RWPE1 (cell line): ENCODE measurements around the gene TMEM247.

Experiments used
- CTCF ChIA-PET: fragments of 350-600 bp; sonication (Branson Sonifier 250); formaldehyde crosslinking; extraction: SDS; loops from one replicate; lab custom pipeline; 2021; lab: Yijun Ruan, JAX
- POLR2A ChIA-PET: fragments of 400-600 bp; formaldehyde crosslinking; extraction: SDS; loops from one replicate; lab custom pipeline; 2020; ENCODE audit warnings: antibody characterized with exemption; ENCODE audit not compliant: low non-redundant PET; lab: Yijun Ruan, JAX
- DNase-seq: peaks from one replicate; pipeline ENCODE4 v3.0.0; 2012; ENCODE audit warnings: low spot score
- H3K27ac ChIP-seq: fragments of 450-650 bp; 2 replicates; pipeline ENCODE4 v1.5.1; 2017
- TF ChIP-seq, protein P1 (sequence below): fragments of 450-650 bp; conservative IDR thresholded peaks from 2 replicates; pipeline ENCODE4 v1.5.1; 2017; ENCODE audit warnings: low read depth, mild to moderate bottlenecking

TMEM247 gene

DNA sequence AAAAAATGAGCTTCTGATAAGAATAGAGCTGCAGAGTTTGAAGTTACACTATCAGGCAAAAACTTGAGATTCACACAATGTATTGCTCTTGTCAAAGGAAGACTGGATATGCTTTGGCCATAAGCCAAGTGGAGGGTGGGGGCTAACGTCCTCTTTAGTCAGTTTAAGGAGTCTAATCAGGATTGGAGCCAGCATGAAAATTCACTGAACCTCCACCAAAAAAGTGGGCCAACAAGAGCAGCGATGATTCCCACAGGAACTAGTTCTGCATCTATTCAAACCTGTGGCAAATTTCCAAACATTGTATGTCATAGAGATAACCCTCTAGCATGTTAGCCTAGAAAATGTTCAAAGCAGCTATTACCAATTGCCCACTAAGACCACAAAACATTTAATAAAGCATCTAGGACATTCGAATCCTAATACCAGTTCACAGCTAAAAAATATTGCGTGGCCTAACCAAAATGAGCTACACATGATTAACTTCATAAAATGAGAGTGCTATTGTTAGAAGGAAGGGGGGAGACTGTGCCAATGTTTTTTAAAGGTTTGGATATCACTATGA is 43.5 kb upstream of the TMEM247 start:
- ChIA-PET CTCF (interaction anchor here (0.6 kb wide), 1 partner anchor 157 kb away, joined by 3 read pairs; no protein-coding TSS in a partner anchor), POLR2A (no interaction called here)
- TF ChIP-seq, protein P1, sequence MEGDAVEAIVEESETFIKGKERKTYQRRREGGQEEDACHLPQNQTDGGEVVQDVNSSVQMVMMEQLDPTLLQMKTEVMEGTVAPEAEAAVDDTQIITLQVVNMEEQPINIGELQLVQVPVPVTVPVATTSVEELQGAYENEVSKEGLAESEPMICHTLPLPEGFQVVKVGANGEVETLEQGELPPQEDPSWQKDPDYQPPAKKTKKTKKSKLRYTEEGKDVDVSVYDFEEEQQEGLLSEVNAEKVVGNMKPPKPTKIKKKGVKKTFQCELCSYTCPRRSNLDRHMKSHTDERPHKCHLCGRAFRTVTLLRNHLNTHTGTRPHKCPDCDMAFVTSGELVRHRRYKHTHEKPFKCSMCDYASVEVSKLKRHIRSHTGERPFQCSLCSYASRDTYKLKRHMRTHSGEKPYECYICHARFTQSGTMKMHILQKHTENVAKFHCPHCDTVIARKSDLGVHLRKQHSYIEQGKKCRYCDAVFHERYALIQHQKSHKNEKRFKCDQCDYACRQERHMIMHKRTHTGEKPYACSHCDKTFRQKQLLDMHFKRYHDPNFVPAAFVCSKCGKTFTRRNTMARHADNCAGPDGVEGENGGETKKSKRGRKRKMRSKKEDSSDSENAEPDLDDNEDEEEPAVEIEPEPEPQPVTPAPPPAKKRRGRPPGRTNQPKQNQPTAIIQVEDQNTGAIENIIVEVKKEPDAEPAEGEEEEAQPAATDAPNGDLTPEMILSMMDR, result no peak
- H3K27ac ChIP-seq, result no peak overlapping the region
- DNase-seq, result no peak

DNA sequence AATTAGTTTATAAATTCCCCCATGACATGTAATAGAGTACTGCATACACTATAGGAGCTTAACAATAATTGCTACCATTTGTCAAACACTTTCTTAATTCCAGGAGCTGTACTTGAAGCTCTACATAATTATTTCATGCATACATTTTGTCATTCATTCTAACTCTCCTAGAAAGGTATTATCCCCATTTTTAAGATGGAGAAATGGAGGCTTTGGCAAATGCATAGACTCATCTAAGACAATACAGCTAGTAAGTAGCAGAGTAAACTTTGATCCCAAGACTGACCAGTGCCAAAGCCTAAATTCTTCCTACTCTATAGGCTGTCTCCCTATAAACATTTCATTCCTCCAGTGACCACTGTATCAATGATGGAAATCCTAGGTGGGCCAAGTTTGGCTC is 42.6 kb upstream of the TMEM247 start:
- ChIA-PET POLR2A (no interaction called here), CTCF (interaction anchor here (0.6 kb wide), 1 partner anchor 473 kb away, joined by 4 read pairs; no protein-coding TSS in a partner anchor)
- TF ChIP-seq, protein P1, result no peak
- no peak for DNase-seq
- no peak overlapping the region for H3K27ac ChIP-seq

DNA sequence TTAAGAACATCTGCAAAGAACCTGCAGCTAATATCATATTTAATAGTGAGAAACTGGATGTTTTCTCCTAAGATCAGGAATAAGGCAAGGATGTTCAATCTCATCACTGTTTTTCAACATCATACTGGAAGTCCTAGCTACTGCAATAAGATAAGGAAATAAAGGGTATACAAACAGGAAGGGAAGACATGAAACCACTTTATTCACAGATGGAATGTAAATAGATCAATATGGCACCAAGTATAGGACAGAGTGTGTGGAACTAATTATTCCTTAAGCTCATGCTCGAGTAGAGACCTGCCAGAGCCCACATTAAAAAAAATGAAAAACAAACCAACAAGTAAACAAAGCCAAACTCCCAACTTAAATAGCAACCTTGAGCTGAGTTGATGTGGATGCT is 41.3 kb upstream of the TMEM247 start:
- CTCF ChIA-PET, result no interaction called here
- TF ChIP-seq, protein P1, result no peak
- no peak overlapping the region for H3K27ac ChIP-seq
- no peak for DNase-seq
- POLR2A ChIA-PET, result no interaction called here

DNA sequence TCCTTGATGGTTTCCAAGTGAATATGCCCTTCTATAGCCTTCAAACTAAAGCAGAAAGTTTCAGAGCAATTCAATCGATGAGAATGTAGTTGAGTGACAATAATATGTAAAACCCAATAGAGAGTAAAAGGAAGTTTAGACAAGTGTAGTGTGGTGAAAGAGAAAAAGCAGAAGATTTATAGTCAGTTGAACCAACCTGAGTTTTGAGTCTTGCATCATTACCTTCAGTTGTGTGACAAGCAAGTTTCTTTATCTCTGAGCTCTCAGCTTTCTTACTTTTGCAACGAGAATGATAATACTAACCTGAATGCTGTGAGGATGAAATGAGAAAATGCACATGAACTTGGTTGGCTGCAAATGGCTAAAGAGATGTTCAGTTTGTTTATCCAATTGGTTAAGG is 40.6 kb upstream of the TMEM247 start:
- TF ChIP-seq, protein P1, result no peak
- CTCF ChIA-PET, result no interaction called here
- POLR2A ChIA-PET, result no interaction called here

DNA sequence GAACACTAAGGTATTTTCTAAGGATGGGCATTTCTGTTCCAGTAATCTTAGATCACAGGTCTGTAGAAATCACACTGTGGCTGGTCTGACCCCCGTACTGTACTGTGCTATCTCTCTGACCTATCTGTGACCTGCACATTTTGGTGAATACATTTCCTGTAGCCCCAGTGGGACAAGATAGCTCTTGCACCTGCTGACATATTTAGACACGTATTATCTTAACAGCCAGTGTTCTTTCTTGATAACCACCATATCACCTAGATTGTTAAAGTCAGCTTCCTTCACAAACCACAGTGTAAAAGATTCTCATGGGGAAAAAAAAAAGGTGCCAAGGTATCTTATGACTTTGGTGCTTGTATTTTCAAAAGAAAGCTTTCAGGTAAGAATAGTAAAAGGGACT is 39.8 kb upstream of the TMEM247 start:
- no peak for DNase-seq
- TF ChIP-seq, protein P1, result no peak
- CTCF ChIA-PET, result interaction anchor here (0.5 to 0.7 kb wide), 2 partner anchors 21 to 54 kb away, joined by 3 to 6 read pairs; no protein-coding TSS in a partner anchor
- no peak overlapping the region for H3K27ac ChIP-seq
- POLR2A ChIA-PET, result interaction anchor here (0.5 kb wide), 1 partner anchor 30 kb away, joined by 3 read pairs; no protein-coding TSS in a partner anchor

More for the DNA sequence above, 40.6 kb upstream of the TMEM247 start:
- DNase-seq, result no peak
- no peak overlapping the region for H3K27ac ChIP-seq

DNA sequence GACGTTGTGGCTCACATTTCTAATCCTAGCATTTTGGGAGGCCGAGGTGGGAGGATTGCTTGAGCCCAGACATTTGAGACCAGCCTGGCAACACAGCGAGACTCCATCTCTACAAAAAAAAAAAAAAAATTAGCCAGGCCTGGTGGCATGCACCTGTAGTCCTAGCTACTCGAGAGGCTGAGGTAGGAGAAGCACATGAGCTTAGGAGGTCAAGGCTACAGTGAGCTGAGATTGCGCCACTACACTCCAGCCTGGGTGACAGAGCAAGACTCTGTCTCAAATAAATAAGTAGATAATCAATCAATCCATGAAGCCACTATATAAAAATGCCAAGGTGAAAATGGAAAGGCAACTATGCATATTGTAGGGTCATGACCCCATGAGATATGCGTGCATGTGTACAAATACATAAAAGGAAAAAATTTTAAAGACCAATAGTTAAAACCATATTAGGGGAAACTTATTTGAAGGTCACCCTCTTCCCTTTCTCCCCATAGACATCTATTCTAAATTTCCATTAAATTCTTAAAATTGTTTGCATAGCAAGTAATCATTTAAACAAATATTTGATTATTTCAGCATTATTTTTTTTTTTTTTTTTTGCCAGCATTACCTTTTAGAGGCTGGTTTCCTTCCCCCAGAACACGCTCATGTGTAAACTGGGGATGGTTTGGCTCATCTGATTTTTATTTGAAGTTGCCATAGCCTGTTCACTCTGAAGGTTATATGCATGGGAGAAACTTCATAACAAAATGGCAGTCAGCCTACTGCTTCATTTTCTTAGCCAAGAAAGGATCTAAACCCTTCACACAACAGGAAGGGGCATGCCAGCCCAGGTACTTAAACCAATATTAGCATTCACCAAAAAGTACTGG is 37.3 kb upstream of the TMEM247 start:
- ChIA-PET POLR2A (no interaction called here), CTCF (interaction anchor here (0.7 kb wide), 1 partner anchor 43 kb away, joined by 3 read pairs; no protein-coding TSS in a partner anchor)
- TF ChIP-seq, protein P1, result no peak
- DNase-seq, result no peak
- no peak overlapping the region for H3K27ac ChIP-seq
